Stimulated activated CD4-positive, alpha-beta T cell treated with anti-CD3 and anti-CD28 coated beads, Interleukin-4, amount 100 ng/mL, for 48 hours (primary cell): ENCODE results near the gene ITGB6.
"Not testable (repeated sequence)": the region's sequence is repeated elsewhere in the genome, so short reads cannot be mapped to it uniquely, and the experiment has no call there.

Experiments
- DNase-seq, 2 donors: peaks; one replicate each; pipeline ENCODE4 v3.0.0-alpha.2; 2020; ENCODE audit warnings: low read depth in 2 of 2

ITGB6 gene

GRCh38 chr2:160140471-160140870 is 59.6 kb downstream of the ITGB6 start:
- no peak for DNase-seq

- no peak for DNase-seq
Measured at GRCh38 chr2:160139991-160140390, 60.1 kb downstream of the ITGB6 start.

- no peak for DNase-seq
Measured at GRCh38 chr2:160139350-160139749, 60.7 kb downstream of the ITGB6 start.

DNA sequence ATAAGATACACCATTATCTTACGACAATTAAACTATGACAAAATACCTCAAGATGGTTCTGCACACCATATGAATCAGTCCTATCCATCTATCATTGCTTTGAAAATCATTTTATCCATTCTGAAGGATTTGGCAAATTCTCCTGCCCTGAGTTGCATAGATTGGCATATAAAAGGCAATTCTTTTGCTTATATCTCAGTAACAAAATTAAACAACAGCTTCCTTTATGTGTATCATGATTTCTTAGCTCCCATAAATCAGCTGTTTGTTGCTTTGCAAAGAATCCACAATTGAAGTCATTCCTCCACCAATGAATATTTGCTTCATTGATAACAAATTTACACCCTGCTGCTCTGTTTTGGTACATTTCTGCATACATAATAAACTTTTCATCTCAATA is 61.7 kb downstream of the ITGB6 start:
- no peak for DNase-seq

GRCh38 chr2:160137464-160137863 is 62.6 kb downstream of the ITGB6 start:
- no peak for DNase-seq

DNA sequence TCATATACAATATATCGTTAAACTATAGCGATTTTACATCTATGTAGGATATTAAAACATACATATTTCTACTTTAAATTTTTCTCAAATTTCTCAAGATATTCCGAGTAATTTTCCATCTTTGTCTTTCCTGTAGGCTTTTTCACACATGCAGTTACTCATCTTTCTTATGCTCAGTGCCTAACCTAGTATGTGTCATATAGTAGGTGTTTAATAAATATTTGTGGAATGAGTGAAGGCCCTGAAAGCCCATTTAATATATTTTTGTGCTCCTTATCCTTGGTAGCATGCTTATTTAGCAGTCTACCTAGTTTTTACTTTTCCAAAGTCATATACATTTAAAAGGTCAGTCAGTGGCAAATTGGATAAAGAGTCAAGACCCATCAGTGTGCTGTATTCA is 67.3 kb downstream of the ITGB6 start:
- no peak for DNase-seq

GRCh38 chr2:160126756-160127155 is 73.3 kb downstream of the ITGB6 start:
- DNase-seq: no peak

DNA sequence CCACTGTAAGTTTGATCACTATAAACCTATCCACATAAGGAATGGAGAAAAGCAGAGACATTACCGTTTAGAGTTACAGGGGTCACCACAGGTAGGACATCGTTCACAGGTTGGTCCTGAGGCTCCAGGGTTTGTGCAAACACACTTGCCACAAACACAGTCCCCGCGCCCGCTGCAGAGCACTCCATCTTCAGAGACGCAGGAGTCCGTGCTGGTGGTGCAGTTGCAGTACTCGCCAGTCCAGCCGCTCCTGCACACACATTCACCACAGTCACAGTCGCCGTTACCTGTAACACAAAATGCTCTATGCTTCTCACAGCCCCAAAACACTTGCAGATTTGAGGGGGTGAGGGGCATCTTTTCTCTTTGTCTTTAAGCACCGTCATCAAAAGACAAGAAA is 73.8 kb downstream of the ITGB6 start:
- no peak for DNase-seq

GRCh38 chr2:160125828-160126227 is 74.2 kb downstream of the ITGB6 start:
- DNase-seq: no peak

- DNase-seq: no peak
Measured at GRCh38 chr2:160125366-160125765, 74.7 kb downstream of the ITGB6 start.

DNA sequence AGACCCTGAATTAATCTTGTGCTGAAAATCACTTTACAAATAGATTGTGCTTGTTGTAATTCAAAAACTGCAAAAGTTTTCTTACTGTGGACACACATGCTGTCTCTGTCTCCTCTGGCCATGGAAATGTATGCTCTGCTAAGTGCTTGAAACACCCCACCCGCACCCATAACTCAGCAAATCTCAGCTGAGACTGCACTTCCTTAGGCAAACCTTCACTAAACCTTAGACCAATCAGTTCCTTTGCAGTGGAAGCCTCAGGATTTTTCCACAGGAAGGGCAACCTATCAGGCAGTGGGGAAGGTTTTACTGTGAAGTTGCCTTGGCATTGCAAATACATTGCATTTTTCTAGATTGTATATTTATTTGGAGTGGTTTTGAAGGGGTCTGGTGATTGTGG is 75.5 kb downstream of the ITGB6 start:
- no peak for DNase-seq

GRCh38 chr2:160114721-160115120 is 85.4 kb downstream of the ITGB6 start:
- DNase-seq: not testable (repeated sequence)

- no peak for DNase-seq
Measured at GRCh38 chr2:160114020-160114419, 86.1 kb downstream of the ITGB6 start.

DNA sequence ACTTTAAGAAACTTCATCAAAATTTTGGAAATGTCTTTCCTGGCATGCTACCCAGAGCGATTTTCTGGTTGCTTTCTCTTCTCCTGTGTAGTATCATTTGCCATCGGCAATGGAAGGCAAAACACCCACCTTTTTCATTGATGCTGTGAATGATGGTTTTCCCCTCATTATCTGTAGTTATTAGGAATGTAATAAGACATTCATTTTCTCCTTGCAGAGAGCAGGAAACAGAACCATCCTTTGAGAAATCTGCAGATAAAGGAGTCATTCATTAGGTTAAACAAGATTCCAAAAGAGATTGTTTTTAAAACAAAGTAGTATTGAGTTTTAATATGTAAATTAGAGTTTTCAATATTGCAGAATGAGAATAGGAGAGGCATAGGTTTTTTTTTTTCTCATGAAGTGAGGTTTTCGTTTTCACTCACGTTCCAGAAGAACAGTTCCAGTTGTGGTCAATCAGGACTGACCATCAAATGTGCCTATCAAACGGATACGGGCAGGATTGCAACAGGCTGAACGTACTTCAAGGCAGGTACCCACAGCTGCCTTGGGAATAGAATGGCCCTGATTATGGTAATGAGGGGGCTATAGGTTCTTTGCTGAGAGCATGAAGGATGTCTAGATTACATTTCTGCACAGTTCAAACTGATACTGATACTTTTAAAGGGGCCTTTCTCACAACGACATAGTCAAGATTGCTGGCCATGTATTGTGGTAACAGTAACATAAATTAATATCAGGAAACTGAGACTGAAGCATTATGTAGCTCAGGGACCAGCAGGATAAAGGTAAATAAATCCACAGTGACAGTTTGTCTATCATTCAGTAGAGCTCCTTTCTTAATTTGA is 87.9 kb downstream of the ITGB6 start:
- DNase-seq: no peak

GRCh38 chr2:160110674-160111239 is 89.3 kb downstream of the ITGB6 start:
- DNase-seq: no peak

- peak; percentile 8 to 40 for DNase-seq
Measured at GRCh38 chr2:160109939-160110673, 90.0 kb downstream of the ITGB6 start.

DNA sequence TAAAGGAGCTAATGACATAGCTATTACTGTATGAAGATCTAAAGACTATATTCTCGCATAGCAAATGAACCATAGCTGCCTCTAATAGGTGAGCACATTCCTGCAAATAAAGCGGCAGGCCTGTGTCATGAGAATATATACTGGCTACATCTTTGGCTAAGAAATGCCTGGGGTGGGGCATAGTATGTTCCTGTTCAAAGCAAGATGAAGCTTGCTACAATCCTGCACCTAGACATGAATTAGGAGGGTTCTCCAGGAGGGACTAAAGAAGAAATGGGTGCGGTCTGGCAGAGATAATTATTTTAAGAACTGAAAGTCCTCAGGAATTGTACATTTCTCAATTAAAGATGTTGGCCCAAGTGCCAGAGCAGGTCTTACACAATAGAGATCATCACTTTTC is 90.8 kb downstream of the ITGB6 start:
- no peak for DNase-seq

DNA sequence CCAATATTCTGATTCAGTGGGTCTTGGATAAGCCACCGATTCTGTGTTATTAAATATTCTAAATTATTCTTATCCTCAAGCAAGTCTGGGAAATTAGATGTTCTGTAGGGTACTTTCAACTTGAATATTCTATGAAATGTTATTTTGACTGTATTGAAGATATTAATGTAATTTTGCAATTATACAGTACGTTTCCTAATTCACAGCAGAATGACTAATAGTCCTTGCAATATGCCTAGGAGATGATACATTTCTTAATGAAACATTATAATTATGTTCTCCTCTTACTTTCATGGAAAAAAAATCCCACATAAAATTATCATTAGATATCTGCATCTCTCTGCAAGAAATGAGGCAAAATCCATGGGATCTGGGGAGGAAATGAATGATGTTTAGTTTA is 91.4 kb downstream of the ITGB6 start:
- DNase-seq: no peak

DNA sequence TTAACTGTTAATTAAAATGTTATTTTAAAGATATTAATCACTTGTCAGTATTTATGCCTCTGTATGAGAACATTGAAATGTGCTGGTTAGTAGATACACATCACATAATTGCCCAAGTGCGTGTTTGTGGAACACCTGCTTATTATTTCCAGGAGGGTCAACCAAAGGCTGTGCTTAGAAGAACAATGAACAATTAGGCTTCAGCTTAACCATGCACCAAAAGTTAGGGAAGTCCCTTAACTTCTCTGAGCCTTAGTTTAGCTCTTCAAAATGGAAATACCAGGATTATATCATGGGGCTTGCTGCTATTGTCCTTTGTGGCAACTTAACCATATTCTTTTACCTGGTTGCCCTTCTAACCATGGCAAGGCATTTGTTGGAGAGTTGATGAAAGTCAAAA is 94.7 kb downstream of the ITGB6 start:
- DNase-seq: no peak

DNA sequence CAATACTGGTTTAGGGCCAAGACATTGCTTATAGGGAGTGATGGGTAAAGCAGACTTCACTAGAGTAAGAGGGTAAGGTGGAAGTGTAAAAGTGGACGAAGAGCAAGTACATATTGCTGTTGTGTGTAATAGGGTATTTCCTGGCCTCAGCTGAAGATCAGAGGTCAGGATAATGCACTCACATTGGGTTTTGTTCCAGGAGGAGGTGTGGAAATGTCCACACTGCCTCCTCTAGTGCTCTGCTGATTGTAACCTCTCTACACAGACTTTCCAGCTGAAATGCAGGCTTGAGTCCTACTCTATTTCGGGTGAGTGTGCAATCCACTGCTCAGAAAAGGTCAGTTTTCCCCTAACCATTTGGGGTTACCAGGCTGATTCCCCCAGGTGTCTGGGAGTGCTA is 96.0 kb downstream of the ITGB6 start:
- no peak for DNase-seq

DNA sequence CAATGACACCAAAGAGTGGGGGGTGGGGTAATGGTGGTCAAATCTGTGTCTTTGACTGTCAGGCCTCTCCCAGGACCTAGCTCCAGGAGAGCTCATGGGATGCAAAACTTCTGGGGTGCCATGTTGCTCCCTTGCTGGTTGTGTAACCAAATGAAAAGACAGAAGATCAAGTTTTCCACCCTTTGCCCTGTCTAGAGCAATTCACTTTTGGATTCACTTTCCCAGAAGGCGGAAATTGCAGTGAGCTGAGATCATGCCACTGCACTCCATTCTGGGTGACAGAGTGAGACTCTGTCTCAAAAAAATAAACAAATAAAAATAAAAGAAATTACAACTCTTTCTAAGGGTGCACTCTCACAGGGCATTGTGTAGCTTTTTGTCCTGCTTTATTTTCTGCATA is 102.7 kb downstream of the ITGB6 start:
- no peak for DNase-seq

- peak in 1 of 2 donors; percentile 13 for DNase-seq
Measured at GRCh38 chr2:160096409-160096808, 103.7 kb downstream of the ITGB6 start.

- DNase-seq: no peak
Measured at GRCh38 chr2:160092445-160092844, 107.6 kb downstream of the ITGB6 start.
